ENCODE measurements around the gene ABHD14A.

DNA sequence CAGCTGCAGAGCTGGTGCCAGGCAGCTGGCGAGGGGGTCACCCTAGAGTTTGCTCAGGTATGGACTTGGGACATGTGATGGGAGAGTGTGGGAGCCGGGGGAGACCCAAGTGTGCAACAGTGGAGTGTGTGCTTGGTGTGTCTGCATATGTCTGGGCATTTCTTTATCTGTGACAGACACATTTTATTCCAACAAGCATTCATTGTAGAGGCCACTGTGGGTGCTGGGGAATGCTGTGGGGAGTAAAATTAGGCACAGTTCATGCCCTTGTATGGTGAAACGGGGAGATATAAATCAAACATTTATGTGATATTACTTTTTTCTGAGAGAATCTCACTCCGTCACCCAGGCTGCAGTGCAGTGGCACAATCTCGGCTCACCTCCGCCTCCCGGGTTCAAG, 12.7 kb downstream of the ABHD14A start:
- TF ChIP-seq, protein P1, sequence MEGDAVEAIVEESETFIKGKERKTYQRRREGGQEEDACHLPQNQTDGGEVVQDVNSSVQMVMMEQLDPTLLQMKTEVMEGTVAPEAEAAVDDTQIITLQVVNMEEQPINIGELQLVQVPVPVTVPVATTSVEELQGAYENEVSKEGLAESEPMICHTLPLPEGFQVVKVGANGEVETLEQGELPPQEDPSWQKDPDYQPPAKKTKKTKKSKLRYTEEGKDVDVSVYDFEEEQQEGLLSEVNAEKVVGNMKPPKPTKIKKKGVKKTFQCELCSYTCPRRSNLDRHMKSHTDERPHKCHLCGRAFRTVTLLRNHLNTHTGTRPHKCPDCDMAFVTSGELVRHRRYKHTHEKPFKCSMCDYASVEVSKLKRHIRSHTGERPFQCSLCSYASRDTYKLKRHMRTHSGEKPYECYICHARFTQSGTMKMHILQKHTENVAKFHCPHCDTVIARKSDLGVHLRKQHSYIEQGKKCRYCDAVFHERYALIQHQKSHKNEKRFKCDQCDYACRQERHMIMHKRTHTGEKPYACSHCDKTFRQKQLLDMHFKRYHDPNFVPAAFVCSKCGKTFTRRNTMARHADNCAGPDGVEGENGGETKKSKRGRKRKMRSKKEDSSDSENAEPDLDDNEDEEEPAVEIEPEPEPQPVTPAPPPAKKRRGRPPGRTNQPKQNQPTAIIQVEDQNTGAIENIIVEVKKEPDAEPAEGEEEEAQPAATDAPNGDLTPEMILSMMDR (IDR thresholded peaks at IDR 0.05; ENCODE audit: insufficient read depth, low read depth, low read length) = no peak
- TF ChIP-seq EZH2 (IDR thresholded peaks at IDR 0.05; ENCODE audit: insufficient read depth, low read length) = no peak

Measured in astrocyte (in vitro differentiated cells and primary cell).